Daoy (cell line): Measurements from ENCODE around the gene TSPAN14. TPM values are rescaled to one million over a fixed set of nuclear protein-coding genes. Genes with fewer than 3 reads are reported as not detected.

Experiments
- DNase-seq: peaks from one replicate; pipeline ENCODE4 v3.0.0-alpha.2; 2015; ENCODE audit warnings: low read depth
- total RNA-seq: library from RNA; depleted of rRNA; stranded (reverse); fragments of >200 nt; shearing (Covaris generic); gene quantifications from 2 replicates; pipeline ENCODE4 v1.2.3, GENCODE V29; 2014

TSPAN14 gene
- total RNA-seq, 1 experiment from 2014 or later, result 19.9 TPM

DNA sequence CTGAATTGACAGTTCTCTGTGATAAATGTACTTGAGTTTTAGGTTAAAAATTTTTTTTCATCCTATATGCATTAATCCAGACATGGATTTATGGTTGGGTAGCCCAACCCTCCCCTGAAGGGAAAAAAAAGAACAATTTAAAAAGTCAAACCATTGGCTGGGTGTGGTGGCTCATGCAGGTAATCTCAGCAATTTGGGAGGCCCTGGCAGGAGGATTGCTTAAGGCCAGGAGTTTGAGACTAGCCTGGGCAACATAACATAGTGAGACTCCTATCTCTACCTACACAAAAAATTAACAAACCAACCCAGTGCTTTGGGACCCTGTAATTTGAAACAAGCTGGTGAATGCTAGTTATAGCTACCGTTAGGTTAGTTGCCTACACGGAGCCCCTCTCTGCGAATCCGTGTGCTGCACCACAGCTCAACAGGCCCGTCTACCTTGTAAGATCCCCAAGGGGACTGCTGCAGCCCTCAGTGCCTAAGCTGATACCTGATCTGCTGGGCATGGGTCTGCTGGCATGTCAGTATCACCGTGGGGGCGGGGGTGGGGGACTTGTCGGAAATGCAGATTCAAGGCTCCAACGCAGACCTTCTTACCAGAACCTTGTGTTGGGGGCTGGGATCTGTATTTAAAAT is 32.8 kb downstream of the TSPAN14 start:
- DNase-seq, result no peak

DNA sequence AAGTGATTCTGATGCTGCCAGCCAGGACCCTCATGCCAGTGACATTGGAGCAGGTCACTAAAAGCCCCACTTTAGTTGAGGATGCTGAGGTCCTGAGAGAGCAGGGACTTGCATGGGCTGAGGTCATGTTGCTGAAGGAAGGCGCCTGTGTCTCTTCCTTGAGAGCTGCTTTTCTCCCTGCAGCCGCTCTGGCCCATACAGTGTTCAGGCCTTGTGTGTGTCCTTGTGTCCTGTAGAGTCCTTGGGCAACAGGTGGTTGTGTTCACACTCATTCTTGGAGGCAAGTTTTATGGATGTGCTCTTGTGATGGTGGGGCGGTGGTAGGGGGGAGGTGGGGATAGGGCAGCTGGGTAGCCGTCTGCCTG is 33.3 kb downstream of the TSPAN14 start:
- no peak for DNase-seq

DNA sequence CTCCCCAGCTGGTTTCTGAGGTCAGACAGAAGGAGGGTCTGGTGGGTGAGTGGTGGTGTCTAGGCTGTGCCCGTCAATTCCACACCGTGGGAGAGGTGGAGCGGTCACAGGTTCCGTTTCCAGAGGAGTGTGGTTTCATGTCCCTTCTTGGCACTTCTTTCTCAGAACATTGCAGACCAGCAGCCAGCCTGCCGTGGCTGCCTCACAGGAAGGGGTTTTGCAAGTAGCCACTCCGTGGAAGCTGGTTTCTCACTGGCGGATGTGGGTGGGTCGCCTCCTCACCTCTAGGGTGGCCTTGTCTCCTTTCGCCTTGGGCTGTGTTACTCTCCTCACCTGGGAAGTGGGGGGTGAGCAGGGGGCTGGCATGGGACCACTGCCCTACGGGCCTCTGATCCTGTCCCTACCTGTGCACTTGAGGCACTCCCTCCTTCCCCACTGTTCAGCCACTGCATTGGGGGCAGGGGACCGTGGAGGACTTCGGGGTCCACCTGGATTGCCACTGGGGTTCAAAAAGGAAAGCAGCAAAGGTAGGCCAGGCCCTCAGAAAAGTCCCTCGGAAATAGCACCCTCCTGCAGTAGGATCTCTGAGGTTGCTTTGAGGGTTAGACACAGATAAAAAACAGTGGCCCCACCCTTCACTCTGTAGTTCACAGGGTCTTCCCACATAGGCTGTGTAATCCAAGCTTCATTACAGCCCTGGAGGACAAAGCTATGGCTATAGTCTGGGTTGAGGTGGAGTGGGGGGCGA is 33.9 kb downstream of the TSPAN14 start:
- DNase-seq, result no peak

DNA sequence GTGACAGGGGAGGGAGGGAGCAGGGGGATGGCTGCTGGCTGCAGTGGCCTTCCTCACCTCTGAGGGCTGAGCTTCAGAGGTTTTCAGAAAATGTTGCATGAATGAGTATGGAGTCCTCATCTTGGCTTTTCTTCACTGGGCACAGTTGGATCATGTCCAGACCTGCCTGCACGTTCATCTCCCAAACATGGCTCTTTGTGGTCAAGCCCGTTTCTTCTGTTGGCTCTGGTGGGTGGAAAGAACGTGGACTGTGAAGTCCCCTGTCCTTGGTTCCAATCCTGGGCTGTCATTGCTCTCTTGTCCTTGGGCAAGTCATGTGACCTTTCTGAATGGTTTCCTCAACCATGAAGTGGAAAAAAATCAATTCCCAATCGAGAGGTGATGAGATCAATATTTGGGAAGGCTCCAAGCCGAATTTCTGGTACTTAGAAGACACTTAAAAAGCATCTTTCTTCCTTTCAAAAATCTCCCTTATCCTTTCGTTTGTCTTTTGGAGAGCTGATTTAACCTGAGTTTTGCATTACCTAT is 34.5 kb downstream of the TSPAN14 start:
- no peak for DNase-seq

DNA sequence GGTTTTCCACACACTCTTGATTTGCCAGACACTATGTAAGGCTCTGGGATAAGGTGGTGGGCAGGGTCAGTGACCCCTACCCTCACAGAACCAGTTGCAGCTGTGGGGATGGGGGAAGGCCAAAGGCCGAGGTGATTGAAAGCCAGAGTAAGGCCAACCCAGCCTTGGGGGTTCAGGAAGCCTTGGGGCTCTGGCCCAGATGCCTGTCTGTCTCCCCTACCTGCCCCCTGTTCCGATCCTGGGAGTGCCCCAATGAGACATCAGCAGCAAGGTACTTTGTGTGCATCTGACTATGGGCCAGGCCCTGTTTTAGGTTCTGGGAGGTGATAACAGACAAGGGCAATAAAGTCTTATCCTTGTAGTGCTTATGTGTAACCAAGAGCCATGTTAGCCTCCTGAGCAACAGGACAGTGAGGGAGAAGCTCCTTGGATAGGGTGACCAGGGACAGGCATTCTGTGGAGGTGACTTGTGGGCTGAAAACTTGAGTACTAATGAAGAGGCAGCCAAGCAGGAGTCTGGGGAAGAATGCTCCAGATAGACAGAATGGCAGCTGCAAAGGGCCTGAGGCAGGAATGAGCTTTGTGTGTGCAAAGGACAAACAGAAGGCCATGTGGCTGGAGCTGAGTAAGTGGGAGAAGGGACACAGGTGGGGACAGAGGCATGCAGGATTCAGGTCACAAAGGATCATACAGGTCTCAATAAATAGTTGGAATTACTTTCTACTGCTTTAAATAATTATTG is 35.4 kb downstream of the TSPAN14 start:
- no peak for DNase-seq

DNA sequence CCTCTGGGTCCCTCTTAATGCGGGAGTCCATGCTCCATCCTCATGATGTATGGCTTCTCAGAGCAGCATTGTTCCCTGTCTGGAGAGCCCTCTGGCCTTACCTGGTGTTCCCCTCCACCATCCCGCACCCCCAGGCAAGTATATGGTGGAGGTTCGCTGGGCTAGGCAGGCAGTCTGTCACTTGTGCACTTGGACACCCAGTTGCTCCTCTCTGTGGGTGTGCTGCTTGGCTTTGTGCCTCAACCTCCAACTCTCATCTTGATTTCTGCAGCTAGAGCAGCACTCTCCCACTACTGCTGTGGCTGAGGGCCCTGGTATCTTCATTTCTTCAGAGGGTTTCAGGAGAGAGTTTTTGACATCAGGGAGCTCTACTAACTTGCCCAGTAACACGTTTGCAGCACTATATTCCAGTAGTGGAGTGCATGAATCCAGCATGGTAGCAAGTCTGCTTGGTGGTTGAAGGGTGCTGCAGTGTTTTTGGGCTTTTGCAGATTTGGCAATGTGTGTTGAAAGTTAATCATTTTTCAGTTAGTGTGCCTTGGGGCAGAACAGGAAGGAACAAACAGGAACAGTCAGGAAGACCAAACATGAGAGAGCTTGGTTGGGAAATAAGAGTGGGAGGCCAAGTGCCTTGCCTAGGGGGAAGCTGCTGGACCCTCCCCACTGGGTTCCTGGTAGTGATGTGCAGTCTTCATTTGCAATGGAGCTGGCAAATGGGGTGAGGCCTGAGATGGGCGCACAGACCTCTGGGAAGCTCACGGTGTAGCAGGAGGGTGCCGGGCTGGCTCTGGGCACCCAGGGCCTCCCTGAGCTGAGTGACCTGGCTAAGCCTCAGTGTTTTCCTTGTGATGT is 37.4 kb downstream of the TSPAN14 start:
- no peak for DNase-seq

DNA sequence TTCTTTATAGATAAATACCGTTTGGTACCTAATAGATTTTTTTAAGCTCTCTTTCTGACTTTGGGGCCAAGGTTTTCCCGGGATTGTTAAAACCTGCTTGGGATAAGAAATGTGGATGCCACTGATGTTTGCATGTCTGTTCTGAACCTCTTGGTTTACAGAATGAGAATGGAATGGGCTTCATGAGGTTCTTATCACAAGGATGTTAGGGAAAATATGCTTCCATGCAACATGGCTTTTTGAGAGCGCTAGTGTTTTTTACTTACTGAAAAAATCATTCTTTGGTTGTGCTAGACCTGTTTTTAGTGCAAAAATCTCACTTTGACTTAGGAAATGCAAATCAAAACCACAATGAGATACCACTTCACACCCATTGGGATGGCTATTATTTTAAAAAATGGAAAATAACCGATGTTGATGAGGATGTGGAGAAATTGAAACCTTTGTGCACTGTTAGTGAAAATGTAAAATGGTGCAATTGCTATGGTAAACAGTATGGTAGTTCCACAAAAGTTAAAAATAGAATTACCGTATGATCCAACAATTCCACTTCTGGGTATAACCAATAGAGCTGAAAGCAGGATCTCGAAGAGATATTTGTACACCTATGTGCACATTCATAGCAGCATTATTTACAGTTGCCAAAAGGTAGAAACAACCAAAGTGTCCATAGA is 38.9 kb downstream of the TSPAN14 start:
- no peak for DNase-seq

DNA sequence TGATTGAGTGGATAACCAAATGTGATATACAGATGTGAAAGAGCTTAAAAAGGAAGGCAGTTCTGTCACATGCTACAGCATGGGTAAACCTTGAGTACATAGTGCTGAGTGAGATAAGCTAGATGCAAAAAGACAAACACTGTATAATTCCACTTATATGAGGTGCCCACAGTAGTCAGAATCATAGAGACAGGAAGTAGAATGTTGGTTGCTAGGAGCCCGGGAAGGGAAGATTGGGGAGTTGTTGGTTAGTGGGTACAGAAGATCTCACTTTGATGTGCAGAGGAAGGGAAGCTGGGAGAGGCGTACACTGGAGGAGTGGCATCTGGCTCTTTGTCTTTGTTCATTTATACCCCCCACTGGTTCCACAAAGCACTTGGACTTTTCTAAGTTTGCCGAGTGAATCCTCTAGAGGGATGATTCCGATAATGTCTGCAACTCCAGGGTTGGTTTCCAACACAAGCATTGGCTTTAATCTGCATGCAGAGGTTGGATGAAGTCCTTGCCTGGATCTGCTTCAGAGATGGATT is 39.5 kb downstream of the TSPAN14 start:
- DNase-seq, result peak; percentile 54

DNA sequence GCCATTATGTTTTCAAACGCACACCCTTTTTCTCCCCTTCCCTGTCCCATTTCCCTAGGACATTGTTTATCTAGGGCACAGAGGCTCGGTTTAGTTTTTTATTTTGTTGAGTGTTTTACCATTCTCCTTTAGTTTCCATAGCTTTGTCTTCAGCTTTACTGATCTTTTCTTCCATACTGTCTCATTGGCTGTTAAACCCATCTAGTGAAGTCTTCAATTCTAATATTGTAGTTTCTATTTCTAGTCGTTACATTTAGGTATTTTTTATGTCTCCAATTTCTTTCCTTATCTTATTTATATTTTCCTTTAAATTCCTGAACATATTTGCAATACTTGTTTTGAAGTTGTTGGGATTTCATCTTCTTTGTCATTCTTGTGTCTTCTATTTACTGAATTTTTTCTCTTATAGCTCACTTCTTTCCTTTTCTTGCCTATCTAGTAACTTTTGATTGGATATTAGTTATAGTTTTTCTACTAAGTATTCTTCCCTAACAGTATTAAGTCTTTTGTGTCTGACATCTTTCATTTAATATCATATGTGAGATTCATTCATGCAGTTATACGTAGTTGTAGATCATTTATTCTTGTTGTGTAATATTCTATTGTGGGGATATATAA is 42.6 kb downstream of the TSPAN14 start:
- DNase-seq, result no peak

DNA sequence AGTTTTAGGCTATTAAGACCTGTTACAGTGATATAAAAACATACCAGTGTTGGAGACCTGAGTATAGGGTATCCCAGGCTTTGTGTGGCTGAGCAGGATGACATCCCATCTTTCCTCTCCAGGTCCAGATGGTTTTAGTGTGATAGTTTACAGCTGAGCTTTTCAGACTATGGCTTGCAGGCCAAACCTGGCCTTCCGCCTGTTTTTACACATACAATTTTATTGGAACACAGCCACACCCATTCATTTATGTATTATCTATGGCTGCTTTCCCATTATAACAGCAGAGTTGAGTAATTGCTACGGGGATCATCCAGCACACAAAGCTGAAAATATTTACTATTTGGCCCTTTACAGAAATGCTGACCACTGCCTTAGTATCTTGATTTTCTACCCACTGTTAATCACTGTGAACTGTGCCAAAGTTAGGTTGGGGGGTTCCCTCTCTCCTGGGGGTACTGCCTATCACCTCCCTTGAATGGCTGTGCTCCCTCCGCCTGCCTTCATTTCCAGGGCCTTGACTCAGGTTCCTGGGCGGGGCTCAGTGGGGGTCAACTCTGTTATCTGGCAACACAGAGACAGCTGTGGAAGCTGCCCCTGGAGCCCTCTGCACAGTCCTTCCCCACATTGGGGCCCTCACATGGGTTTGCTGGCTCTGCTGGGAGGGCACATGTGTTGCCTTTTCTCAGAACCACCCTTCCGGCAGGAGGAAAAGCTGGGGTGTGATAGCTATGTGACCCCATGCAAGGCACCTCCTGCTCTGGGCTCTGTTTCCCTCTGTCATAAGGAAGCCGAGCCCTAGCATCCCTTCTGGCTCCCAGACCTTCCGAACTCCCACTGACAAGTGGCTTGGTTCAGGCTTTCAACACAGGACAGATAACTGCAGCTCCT is 43.3 kb downstream of the TSPAN14 start:
- peak; percentile 62 for DNase-seq

DNA sequence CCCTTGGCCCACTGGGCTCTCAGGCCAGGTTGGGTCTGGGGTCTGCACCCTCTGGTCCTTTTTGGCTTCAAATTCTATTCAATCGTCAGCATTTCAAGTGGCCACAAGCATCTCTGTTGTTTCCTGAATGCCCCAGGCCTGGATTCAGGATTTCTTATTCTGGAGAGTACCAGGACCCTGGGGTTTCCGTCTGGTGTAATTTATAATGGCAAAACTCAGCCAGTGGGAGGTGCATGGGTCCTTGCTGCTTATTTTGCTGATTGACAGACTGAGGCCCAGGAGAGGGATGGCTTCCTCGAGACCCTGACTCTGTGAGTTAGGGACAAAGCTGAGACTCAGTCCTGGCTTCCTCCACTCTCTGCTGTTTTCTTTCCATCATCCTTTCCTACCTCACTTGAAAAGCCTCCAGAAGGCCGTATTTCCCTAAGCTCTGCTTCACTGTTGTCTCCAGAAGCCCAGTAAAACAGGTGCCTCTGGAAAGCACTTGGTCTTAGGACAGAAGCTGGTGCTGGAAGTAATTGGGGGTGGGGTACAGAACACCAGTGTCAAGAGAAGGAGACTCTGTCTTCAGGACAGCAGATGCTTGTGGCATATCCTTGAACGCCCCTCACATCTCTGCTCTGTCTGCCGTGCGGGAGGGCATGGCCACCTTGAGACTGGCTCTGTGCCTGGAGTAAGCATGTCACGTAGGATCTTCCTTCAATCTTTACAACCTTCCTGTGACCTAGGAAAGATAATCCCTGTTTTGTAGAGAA is 44.1 kb downstream of the TSPAN14 start:
- no peak for DNase-seq

DNA sequence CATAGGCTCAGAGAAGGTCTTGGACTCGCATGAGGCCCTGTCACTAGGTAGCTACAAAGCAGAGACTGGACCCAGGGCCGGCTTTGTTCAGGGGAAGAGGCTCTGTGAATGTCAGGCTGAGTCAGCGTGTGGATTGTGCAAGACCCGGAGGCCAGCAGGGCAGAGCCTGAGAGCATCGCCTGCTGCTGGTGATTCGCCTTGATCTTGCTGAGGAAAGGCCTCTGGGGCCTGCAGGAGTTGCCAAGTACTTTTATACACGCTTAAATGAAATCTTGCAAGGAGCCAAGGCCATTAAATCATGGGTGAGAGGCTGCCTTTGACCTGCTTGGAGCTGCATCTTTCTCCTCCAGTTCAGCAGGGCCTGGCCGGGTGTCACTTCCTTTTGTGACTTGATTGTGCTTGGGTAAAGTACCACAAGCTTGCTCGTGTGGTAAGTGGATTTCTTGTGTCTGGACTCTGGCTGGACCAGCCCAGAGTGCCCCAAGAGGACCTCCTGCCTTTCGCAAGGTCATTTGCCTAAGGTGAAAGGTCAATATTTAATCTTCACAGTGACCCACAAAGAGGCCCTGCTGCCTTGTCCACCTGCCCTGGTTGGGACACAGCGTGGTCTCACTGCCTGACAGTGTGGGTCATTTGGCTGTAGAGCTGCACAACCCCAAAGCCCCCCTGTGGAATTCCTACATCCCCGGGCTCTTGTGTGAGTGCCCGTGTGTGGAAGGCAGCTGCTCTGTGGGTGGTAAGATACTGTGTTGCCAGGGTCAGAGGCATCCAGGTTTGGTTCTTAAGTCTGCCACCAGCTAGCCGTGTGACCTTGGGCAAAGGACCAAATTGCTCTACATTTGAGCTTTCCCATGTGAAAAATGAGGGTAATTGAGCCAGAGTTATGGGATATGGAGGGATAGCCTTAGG is 45.0 kb downstream of the TSPAN14 start:
- DNase-seq, result peak; percentile 93

DNA sequence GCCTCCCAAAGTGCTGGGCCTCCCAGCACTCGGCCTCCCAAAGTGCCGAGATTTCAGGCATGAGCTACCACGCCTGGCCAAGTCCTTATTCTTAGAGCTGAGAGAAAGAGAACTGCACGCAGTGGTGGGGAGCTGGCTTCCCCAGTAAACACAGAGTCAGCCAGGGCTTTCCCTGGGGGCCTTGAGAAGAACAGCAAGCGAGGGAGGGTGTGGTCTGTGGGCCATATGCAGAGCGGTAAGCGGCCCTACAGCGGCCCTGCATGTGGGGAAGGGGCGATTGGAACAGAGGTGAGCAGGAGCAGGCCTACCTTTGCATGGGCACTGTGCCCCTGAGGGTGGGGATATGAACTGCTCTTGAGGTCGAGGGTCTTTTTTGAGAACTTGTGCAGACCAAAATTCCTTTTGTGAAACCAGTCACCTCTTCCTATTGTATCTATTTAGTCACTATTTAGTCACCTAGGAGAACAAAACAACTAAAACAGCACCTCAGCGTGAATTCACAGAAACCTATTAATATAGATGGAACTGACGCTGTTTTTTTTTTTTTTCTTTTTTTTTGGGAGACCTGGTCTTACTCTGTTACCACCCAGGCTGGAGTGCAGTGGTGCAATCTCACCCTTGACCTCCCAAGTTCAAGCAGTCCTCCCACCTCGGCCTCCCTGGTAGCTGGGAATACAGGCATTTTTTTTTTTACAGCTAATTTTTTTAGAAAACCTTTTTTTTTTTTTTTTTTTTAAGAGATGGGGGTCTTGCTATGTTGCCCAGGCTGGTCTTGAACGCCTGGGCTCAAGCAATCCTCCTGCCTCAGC is 46.7 kb downstream of the TSPAN14 start:
- no peak for DNase-seq

DNA sequence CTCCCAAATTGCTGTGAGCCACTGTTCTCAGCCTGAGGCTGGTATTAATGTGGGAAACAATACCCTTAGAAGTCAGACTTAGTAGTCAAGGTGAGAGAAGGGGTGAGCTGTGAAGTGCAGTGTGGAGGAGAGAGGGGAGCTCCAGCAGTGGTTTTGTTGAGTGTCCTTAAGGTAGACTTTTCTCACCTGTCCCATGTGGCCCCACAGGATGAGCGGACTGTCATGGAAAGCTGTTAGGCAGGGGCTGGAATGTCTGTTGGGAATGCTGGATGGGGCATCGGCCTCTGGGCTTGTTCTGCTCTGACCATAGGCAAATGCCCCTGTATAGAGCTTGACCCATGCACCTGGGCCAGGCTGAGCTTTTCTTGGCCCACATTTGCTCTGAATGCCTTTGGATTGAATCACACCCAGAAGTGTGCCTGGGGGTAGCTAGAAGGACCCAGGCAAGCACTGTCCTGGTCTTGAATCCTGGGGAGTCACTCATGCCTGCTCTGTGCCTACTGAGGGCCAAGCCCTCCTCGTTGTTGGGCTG is 47.3 kb downstream of the TSPAN14 start:
- DNase-seq, result no peak

DNA sequence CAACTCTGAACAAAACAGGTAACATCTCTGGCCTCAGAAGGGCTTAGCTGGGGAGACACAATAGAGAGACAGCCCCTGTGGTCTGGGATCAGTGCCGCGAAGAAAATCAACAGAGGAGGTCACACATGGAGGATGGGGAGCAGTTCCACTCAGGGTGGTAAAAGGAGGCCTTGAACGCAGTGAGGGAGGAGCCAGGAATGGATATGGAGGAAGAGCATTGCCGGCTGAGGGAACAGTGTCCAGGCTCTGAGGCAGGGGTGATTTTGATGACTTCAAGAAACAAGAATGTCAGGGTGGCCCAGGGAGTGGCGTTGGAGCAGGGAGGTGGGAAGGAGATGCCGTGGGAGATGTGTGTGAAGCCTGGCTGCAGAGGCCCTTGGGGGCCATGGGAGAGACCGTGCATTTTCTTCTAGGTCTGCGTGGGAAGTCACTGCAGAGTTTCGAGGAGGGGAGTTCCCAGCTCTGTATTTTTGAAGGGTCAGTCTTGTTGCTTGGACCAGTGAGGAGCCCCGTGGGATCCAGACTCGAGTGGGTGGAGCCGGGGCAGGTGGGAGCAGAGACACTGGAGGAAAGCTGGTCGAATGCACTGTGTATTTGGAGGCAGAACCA is 47.9 kb downstream of the TSPAN14 start:
- DNase-seq, result no peak
